Thyroid gland (tissue), 4 donors: ENCODE measurements around the gene DIP2A.

Source experiments
- CTCF ChIP-seq, 6 experiments: fragments of 200-600 bp in 3 of 6; fragments of 450-650 bp in 3 of 6; sonication (generic) in 3 of 6; IDR thresholded peaks; one replicate each; pipeline ENCODE4 v1.5.1; 2016 to 2019; ENCODE audit warnings: antibody characterized with exemption in 6 of 6, mild to moderate bottlenecking in 2 of 6, inconsistent platforms in 1 of 6, moderate library complexity in 1 of 6
- POLR2A ChIP-seq, 2 donors: fragments of 450-650 bp; IDR thresholded peaks; one replicate each; pipeline ENCODE4 v1.6.1; 2017; ENCODE audit warnings: antibody characterized with exemption in 2 of 2, mild to moderate bottlenecking in 2 of 2, moderate library complexity in 1 of 2

- no peak for TF ChIP-seq CTCF (IDR thresholded peaks at IDR 0.05)
- no peak for TF ChIP-seq POLR2A (IDR thresholded peaks at IDR 0.05)
Measured at GRCh38 chr21:46411691-46412090, 47.0 kb upstream of the DIP2A start.
